Stimulated activated CD4-positive, alpha-beta T cell treated with anti-CD3 and anti-CD28 coated beads, Interleukin-12 subunit alpha, Interleukin-12 subunit beta, amount 100 ng/mL, for 4 hours (primary cell): Measurements from ENCODE around the gene MARCHF2.

Experiments
- DNase-seq: peaks from one replicate; pipeline ENCODE4 v3.0.0-alpha.2; 2020

MARCHF2 gene

DNA sequence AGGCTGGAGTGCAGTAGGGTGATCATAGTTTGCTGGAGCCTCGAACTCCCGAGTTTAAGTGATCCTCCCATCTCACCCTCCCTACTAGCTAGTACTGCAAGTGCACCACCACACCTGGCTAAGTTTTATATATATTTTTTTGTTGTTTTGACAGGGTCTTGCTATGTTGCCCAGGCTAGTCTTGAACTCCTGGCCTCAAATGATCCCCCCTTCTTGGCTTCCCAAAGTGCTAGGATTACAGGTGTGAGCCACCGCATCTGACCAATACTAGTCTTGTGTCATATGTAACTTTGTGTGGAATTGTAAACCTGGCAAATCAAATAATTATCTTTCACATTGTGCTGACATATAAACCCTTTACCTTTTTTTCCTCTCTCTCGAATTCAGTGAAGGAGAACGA is 41.9 kb downstream of the MARCHF2 start:
- no peak for DNase-seq

DNA sequence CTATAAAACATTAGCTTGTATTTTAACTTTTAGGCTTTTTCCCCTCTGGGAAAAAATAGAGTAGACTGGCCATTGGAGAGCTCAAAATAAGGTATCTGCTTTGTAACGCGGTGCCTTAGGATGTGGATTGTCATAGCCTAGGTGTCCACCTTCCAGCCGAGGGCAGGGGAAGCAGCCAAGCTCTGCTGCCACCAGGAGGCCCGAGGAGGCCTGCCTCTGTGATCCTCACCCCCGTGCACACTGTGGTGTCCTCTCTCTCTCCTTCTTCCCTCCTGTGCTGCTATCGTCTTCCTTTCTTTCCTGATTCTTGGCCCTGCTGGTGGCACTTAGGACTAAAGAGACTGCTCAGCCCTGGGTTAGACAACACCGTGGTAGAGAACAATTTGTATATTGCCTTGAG is 43.0 kb downstream of the MARCHF2 start:
- no peak for DNase-seq

DNA sequence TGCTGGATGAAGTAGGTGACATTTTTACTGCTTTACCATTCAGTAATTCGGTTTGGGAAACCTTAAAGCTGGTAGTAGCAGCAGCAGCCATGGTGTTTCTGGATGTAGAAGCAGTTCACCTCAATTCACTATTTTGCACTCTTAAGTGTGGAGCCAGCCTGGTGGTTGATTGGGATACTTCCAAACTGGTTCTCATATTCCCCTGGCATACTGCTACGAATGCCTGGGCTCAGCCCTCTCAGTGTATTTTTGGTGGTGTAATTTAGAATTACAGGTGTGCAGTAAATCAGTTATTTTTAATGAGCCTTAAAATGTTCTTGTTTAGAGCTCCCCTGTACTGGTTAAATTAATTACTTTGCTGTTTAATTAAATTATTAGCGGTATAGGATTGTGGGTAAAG is 44.1 kb downstream of the MARCHF2 start:
- DNase-seq, result no peak

DNA sequence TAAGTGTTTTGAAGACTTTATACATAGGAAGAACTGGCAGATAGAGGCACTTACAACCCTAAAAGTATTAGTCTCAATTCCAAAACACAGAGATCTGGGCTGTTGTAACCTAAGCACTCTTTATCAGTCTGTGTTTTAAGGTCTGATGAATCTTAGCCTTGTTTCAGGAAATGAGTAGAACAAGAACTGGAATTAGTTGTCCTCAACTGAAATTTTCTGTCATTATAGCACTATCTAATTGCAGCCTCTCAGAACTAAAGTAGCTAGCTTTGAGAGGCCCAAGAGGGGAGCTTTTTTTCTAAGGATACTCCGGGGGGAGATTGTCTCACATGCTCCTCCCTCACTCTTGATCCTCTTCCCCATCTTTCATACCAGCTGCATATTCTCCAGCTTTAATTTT is 44.7 kb downstream of the MARCHF2 start:
- no peak for DNase-seq

DNA sequence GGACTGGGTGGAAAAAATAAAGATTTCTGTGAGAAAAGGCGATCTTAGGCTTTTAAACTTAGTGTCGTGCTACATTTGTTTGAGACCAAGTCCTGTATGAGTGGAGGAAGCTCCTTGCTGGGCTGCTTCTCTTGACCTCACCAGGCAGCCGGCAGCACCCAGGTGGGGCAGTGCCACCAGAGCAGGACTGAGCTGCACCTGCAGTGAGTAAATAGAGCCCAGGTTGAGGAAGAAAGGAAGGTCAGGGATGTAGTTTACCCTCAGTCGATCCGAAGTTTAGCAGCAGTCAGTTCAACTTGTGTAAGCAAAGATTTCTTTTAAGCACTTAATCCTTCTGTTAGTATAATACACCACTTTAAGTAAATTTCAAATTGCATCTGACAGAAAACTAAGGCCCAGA is 45.3 kb downstream of the MARCHF2 start:
- no peak for DNase-seq

DNA sequence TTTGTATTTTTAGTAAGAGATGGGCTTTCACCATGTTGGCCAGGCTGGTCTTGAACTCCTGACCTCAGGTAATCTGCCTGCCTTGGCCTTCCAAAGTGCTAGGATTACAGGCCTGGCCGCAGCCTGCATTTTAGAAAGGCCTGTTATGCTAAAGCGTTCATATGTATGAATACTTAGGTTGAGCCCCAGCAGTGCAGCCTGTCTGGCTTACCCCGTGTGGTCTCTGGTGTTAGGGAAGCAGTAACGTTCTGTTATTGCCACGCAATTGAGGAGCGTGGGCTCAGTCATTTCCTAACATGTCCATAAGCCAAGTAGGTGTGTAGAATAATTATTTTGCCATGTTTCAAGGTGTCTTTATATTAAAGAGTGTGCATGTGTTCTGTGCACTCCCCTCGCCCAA is 46.0 kb downstream of the MARCHF2 start:
- DNase-seq, result no peak

DNA sequence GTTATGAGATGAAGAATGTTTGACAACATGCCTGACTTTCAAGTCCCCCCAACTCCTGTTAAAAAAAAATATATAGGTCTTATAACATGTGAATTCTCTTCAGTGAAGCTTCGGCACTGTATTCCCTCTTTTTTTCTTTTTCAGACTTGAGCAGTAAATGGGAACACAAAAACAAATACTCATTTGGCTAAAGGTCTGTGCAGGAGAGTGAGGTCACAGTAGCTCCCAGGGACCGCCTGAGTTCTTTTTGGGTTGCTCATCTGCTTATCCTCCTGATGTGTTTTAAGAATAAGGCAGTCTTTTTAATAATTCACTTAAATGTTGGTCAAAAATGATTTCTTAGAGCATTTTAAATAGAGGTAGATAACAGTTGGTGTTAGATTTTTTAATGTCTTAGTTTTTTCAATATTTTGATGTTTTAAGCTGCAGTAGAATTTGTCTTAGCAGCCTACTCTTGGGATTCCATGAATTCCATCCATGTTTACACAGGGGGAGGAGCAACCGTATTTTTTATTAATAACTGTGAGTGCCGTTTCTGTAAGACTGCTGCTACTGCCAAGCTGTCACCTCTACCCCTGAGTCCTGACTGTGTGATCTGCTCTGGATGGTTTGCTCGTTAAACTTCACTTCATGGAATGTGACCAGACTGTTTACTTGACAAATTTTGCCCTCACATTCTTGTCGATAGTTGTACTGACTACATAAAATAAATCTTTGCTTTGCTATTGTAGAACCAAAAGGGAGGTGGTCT is 46.6 kb downstream of the MARCHF2 start:
- no peak for DNase-seq

- DNase-seq, result no peak
Observed at GRCh38 chr19:8460516-8461298, 47.6 kb downstream of the MARCHF2 start.

- no peak for DNase-seq
Observed at GRCh38 chr19:8461376-8461775, 48.3 kb downstream of the MARCHF2 start.

DNA sequence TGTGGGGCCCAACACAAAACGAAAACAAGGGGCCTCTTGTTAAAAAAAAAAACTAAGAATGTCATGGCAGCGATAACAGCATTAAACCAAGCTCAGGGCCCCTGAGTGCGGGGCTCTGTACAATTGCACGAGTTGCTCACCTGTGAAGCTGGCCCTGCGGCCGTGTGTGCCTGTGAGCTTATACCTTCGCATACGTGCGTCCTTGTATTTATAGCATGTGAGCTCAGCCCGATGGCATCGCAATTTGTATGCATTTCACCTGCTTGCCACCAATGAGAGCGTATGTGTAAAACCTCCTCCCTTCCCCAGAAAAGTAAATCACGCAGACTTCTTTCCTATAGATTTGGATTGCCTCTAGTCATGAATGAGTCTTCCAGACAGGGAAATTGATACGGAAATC is 48.8 kb downstream of the MARCHF2 start:
- no peak for DNase-seq

- no peak for DNase-seq
Observed at GRCh38 chr19:8462571-8462970, 49.5 kb downstream of the MARCHF2 start.

GRCh38 chr19:8463365-8463764 is 50.3 kb downstream of the MARCHF2 start:
- no peak for DNase-seq

DNA sequence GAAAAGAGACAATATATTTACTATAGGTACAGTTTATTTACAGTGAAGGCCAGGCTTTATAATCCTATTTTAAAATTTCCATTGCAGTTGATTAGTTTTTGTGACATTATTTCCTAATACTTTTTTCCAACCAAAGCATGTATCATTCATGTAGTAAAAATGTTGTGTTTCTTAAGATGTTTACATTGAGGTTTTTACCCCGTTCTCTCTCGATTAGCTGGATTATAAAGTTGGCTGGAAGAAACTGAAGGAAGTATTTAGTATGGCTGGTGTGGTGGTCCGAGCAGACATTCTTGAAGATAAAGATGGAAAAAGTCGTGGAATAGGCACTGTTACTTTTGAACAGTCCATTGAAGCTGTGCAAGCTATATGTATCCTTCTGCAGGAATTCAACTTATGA is 52.9 kb downstream of the MARCHF2 start:
- no peak for DNase-seq

GRCh38 chr19:8468124-8468523 is 55.0 kb downstream of the MARCHF2 start:
- no peak for DNase-seq

DNA sequence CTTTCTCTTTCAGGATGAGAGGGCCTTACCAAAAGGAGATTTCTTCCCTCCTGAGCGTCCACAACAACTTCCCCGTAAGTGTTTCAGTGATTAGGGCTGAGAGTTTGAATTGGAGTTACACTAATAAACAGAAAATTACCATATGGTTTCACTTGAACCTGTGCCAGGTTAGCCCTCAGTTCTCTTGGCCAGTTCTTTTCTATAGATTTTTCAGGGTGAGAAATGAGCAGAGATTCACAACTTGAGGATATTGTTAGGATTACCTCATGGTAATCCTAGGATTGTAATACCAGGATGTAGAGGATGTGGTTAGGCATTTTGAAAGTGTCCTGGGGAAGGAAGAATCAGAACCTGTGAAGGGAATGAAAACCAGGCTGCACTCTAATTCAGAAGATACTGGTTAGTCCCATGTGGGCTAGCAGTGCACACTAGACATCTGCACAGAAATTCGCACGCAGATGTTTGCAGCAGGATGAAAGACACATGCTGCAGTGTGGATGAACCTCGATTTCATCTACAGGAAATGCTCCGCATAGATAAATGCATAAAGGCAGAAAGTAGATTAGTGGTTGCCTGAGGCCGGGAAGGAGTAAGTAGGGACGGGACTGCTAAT is 55.8 kb downstream of the MARCHF2 start:
- no peak for DNase-seq

GRCh38 chr19:8469613-8470368 is 56.7 kb downstream of the MARCHF2 start:
- no peak for DNase-seq

DNA sequence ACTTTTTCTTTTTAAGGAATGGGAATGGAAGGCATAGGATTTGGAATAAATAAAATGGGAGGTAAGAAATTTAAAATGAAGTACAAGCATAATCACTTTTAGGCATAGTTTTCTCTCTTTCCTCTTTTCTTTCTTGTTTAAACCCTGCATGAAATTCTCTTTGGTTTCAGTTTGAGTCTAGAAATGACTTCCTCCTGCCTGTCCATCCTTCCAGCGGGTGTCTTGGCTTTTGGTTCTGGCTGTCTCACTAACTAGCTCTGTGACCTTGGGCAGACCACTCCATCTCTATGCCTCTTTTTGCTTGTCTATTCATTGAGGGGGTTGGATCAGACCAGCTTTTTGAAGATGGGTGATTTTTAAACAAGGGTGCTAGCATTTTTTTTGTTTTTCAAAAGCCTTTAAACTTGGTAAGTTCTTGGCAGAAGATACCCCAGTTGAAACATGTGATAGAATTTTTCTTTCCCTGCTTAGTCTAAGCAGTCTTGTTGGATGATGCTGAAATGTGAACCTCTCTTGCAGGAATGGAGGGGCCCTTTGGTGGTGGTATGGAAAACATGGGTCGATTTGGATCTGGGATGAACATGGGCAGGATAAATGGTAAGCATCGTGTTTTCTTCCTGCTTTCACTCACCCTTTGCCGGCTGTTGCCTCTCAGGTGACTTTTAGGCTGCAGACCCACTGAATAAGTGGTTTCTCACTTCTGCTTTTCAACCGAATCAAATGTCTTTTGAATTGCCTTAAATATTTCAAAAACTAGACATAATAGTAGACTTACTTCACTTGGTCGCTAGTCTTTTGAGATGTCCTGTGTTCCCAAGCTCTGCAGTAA is 60.8 kb downstream of the MARCHF2 start:
- no peak for DNase-seq

- DNase-seq, result no peak
Observed at GRCh38 chr19:8475005-8475404, 61.9 kb downstream of the MARCHF2 start.

GRCh38 chr19:8476524-8476923 is 63.4 kb downstream of the MARCHF2 start:
- no peak for DNase-seq

DNA sequence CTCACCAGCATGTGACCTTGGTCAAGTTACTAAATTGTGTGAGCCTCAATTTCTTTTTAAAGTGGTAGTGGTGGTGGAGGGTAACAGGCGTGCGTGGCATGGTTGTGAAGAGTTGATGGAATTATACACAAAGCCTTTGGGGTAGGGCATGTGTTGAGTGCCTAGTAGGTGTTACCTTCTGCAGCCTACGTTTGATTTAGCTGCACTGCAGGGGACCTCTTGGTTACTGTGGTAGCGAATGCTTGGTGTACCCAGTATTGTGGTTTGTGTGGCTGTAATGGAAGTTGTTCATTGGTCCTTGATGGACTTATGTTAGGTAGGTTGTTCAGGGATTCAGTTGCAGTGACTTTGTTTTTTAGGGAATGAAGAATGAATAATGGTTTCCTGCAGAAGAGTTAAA is 64.8 kb downstream of the MARCHF2 start:
- DNase-seq, result no peak

- DNase-seq, result no peak
Observed at GRCh38 chr19:8478598-8478997, 65.5 kb downstream of the MARCHF2 start.

- no peak for DNase-seq
Observed at GRCh38 chr19:8481201-8481600, 68.1 kb downstream of the MARCHF2 start.
